ENCODE results near the gene TMEM196.

The TMEM196 gene

DNA sequence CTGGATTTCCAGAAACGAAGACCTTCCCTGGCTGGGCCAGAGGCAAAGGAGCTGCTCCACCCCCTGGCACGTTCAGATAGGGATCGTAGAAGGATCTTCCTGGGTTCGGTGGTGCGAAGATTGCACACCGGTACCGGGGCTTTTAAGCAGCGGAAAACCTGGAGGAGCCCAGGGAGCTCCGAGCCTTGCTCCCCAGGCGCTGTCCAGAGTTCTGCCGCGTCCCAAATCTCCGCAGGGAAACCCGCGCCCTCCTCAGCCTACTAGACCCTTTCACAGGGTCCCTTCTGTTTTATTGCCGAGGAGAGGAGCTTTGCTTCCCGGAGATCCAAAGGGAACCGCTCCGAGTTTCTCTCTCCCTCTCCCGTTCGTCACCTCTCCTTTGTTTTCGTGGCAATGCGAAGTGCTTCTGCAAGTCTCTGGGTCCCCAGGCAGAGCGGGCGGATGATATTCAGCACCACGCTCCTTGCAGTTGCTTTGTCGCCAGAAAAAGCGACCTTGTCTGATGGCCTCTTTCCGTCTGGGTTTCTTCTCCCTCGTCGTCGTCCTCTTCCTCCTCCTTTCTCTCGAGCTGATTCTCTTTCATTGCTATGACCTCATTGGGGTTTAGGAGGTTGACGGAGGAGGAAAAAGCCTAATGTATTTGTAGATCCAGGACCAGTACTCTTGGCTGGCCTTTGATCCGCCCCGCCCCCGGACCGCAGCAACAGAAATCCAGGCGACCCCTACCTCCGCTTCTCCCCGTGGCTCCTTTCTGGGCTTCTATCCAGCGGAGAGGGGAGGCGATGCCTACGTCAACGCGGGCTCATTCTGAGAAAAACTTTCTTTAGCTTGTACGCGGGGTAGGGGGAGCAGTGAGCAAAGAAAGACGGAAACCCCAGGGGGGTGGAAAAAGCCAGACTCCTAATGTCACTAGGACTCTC, at the start of gene TMEM196:
Gene TMEM196, minus strand, starts transcription at position 777 of the 920 bp plus-strand sequence. CDS start 921 bp downstream, outside the sequence.
- peak; percentile 24 to 32 for DNase-seq (ENCODE audit: low read depth in 2 of 2)
- H3K4me3 ChIP-seq (replicated peaks in 1 of 2; ENCODE audit: low read depth in 2 of 2, low read length in 2 of 2) = no peak within 1 kb of the TSS
- TF ChIP-seq, protein P1, sequence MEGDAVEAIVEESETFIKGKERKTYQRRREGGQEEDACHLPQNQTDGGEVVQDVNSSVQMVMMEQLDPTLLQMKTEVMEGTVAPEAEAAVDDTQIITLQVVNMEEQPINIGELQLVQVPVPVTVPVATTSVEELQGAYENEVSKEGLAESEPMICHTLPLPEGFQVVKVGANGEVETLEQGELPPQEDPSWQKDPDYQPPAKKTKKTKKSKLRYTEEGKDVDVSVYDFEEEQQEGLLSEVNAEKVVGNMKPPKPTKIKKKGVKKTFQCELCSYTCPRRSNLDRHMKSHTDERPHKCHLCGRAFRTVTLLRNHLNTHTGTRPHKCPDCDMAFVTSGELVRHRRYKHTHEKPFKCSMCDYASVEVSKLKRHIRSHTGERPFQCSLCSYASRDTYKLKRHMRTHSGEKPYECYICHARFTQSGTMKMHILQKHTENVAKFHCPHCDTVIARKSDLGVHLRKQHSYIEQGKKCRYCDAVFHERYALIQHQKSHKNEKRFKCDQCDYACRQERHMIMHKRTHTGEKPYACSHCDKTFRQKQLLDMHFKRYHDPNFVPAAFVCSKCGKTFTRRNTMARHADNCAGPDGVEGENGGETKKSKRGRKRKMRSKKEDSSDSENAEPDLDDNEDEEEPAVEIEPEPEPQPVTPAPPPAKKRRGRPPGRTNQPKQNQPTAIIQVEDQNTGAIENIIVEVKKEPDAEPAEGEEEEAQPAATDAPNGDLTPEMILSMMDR (IDR thresholded peaks at IDR 0.05; ENCODE audit: low read depth, low read length) = no peak

DNA sequence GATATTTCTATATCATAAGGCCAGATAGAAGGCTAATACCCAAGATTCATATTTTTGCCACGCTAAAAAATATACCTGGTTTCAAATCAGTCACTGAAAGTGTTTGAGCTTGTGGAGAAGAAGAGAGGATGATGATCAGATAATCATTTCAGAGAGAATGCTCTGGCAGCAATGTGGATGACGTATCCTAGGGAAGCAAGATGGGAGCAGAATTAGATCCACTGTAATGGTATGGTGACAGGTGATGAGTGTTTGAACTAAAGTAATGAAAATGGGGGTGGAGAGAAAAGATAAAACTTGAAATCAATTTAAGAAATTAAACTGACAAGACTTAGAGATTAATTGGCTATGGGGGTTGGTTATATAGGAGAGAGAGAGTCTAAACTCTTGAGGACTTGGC, 42.7 kb upstream of the TMEM196 start:
- TF ChIP-seq, protein P1 (IDR thresholded peaks at IDR 0.05; ENCODE audit: low read depth, low read length) = no peak
- DNase-seq (ENCODE audit: low read depth in 2 of 2) = no peak
- no peak overlapping the region for H3K4me3 ChIP-seq (replicated peaks in 1 of 2; ENCODE audit: low read depth in 2 of 2, low read length in 2 of 2)

DNA sequence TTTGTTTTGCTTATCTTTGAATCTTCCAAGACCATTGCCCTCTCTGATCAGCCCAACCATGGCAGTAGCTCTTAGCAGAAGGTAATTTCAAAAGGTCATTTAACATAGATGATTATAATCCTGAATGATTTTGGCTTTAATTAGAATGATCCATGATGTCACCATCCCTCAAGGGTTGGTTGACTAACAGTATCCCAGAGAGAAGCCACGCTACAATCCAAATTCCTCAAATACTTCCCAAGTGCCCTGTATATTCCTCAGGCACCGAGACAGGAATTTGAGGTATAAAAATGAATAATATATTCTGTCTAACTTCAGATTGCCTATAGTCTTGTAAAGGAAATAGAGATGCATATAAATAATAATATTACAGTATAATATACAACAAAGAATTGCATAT, 42.1 kb upstream of the TMEM196 start:
- TF ChIP-seq, protein P1 (IDR thresholded peaks at IDR 0.05; ENCODE audit: low read depth, low read length) = no peak
- peak in 1 of 2 donors; percentile 1 for DNase-seq (ENCODE audit: low read depth in 2 of 2)
- no peak overlapping the region for H3K4me3 ChIP-seq (replicated peaks in 1 of 2; ENCODE audit: low read depth in 2 of 2, low read length in 2 of 2)

DNA sequence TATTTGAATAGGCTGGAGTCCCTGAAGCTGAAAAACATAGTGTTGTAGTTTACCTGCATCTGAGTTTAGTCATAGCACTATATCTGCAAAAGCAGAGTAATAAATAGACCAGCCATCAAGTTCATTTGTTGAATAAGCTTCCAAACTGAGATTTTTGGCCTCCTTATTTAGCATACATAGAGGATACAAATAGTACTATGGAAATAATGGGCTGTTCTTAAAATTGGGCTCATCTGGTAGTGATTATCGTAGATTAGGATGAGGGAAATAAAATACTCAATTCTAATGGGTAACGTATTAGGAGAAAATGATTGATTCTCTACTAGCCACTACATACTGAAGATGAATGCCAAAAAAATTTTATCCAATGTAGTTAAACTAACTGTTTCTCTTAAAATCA, 41.4 kb upstream of the TMEM196 start:
- TF ChIP-seq, protein P1 (IDR thresholded peaks at IDR 0.05; ENCODE audit: low read depth, low read length) = no peak
- H3K4me3 ChIP-seq (replicated peaks in 1 of 2; ENCODE audit: low read depth in 2 of 2, low read length in 2 of 2) = no peak overlapping the region
- DNase-seq (ENCODE audit: low read depth in 2 of 2) = no peak

DNA sequence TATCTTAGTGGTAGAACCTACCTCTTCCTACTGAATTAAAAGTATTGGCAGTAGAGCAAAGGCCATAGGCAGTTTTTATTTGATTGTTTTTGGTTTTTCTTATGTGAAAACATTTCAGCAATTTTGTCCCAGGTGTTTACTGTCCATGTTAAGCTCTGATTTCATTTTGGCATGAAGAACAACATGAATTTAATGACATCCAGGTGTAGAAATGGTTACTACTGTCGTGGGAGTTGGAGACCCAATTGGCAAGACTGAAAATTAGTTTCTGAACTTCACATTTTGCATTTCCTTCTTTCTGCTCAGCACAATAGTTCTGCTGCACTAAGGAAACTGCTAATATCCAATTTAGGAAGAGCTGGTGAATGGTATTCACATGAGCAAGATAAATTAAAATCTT, 38.0 kb upstream of the TMEM196 start:
- TF ChIP-seq, protein P1 (IDR thresholded peaks at IDR 0.05; ENCODE audit: low read depth, low read length) = no peak
- no peak for DNase-seq (ENCODE audit: low read depth in 2 of 2)
- H3K4me3 ChIP-seq (replicated peaks in 1 of 2; ENCODE audit: low read depth in 2 of 2, low read length in 2 of 2) = no peak overlapping the region

DNA sequence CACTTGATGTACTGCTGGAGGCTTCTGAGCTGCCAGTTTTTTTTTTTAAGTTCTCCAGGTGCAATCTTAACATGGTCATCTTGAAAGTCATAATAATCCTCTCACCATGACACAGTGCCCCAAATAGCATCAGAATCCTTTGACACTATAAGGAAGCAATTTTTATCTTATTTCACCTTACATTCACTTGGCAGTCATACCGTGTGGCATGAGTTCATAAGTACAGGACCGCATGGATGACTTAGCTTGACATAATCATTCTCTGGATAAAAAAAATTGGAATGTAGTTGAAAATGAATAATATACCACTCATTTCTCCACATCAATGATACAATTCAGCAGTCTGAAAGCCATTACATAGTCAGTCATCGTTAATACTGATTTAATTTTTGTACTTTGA, 25.6 kb upstream of the TMEM196 start:
- TF ChIP-seq, protein P1 (IDR thresholded peaks at IDR 0.05; ENCODE audit: low read depth, low read length) = no peak
- H3K4me3 ChIP-seq (replicated peaks in 1 of 2; ENCODE audit: low read depth in 2 of 2, low read length in 2 of 2) = no peak overlapping the region
- DNase-seq (ENCODE audit: low read depth in 2 of 2) = no peak

Data from cardiac fibroblast (primary cell).